Loucy (cell line): ENCODE data around the gene SMG6.
"Not testable (repeated sequence)": the region's sequence is repeated elsewhere in the genome, so short reads cannot be mapped to it uniquely, and the experiment has no call there.

Experiments
- EZH2phosphoT487 ChIP-seq: fragments of 200-600 bp; IDR thresholded peaks from 2 replicates; pipeline ENCODE4 v1.6.1; 2018; ENCODE audit warnings: antibody characterized with exemption, mild to moderate bottlenecking, moderate library complexity, borderline replicate concordance
- TF ChIP-seq, protein P1 (sequence below): fragments of 200-600 bp; sonication (generic); conservative IDR thresholded peaks from 2 replicates; pipeline ENCODE4 v1.5.1; 2014; ENCODE audit warnings: mild to moderate bottlenecking, antibody characterized with exemption, low read length

- TF ChIP-seq, protein P1, sequence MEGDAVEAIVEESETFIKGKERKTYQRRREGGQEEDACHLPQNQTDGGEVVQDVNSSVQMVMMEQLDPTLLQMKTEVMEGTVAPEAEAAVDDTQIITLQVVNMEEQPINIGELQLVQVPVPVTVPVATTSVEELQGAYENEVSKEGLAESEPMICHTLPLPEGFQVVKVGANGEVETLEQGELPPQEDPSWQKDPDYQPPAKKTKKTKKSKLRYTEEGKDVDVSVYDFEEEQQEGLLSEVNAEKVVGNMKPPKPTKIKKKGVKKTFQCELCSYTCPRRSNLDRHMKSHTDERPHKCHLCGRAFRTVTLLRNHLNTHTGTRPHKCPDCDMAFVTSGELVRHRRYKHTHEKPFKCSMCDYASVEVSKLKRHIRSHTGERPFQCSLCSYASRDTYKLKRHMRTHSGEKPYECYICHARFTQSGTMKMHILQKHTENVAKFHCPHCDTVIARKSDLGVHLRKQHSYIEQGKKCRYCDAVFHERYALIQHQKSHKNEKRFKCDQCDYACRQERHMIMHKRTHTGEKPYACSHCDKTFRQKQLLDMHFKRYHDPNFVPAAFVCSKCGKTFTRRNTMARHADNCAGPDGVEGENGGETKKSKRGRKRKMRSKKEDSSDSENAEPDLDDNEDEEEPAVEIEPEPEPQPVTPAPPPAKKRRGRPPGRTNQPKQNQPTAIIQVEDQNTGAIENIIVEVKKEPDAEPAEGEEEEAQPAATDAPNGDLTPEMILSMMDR: not testable (repeated sequence)
- TF ChIP-seq EZH2phosphoT487: not testable (repeated sequence)
Measured at GRCh38 chr17:2316916-2317205, 13.3 kb upstream of the SMG6 start.
